Measurements from ENCODE around the gene SPATA31D1. TPM values are rescaled to one million over a fixed set of nuclear protein-coding genes. Genes with fewer than 3 reads are reported as not detected.

Gene SPATA31D1
- total RNA-seq, 1 donor from 2014 or later: not detected

GRCh38 chr9:82038897-82039296, 50.3 kb downstream of the SPATA31D1 start:
- Histone ChIP-seq H3K27me3 (no peaks in the 10 kb centered on the region), H3K27ac (no peak overlapping the region), H3K4me3 (no peak overlapping the region), H3K4me1 (no peaks in the 10 kb centered on the region), H3K9me3 (no peaks in the 10 kb centered on the region), H3K36me3 (no peaks in the 10 kb centered on the region)
- no peak for DNase-seq
- ATAC-seq: no peak
- TF ChIP-seq, protein P1, sequence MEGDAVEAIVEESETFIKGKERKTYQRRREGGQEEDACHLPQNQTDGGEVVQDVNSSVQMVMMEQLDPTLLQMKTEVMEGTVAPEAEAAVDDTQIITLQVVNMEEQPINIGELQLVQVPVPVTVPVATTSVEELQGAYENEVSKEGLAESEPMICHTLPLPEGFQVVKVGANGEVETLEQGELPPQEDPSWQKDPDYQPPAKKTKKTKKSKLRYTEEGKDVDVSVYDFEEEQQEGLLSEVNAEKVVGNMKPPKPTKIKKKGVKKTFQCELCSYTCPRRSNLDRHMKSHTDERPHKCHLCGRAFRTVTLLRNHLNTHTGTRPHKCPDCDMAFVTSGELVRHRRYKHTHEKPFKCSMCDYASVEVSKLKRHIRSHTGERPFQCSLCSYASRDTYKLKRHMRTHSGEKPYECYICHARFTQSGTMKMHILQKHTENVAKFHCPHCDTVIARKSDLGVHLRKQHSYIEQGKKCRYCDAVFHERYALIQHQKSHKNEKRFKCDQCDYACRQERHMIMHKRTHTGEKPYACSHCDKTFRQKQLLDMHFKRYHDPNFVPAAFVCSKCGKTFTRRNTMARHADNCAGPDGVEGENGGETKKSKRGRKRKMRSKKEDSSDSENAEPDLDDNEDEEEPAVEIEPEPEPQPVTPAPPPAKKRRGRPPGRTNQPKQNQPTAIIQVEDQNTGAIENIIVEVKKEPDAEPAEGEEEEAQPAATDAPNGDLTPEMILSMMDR (IDR thresholded peaks at IDR 0.05): no peak
- intact Hi-C loops (cut with DNase I): no loop called here

Other genes with a start within 250 kb of the SPATA31D1 start
- gene SPATA31D4, start 60.3 kb upstream of the SPATA31D1 start, total RNA-seq: not detected
- gene SPATA31D3, start 45.3 kb upstream of the SPATA31D1 start, total RNA-seq: not detected

Data from upper lobe of right lung (tissue), 1 donor.